SK-N-SH treated with all-trans-retinoic acid at 6 μM for 48 hours (cell line): ENCODE results near the gene JARID2.

Source experiments
- ATAC-seq: fragments of 200-7000 bp; cut with Tn5 transposase; 3 replicates; pipeline ENCODE4 v1.9.1; 2020; ENCODE audit warnings: mild to moderate bottlenecking, moderate library complexity
- ARNTL ChIP-seq: fragments of 450-650 bp; formaldehyde crosslinking; IDR thresholded peaks from 2 replicates; pipeline ENCODE4 v1.5.0; 2020; ENCODE audit warnings: low read depth, mild to moderate bottlenecking, moderate library complexity, borderline replicate concordance
- CSDC2 ChIP-seq: fragments of 250-450 bp; sonication (Bioruptor Pico); IDR thresholded peaks from 2 replicates; pipeline ENCODE4 v1.5.0; 2020; ENCODE audit warnings: mild to moderate bottlenecking, moderate library complexity
- GLIS3 ChIP-seq: fragments of 250-450 bp; sonication (Bioruptor Pico); IDR thresholded peaks from 2 replicates; pipeline ENCODE4 v1.5.0; 2020; ENCODE audit warnings: mild to moderate bottlenecking, moderate library complexity
- ISL1 ChIP-seq: fragments of 250-450 bp; sonication (Bioruptor Pico); IDR thresholded peaks from 2 replicates; pipeline ENCODE4 v2.1.2; 2022; ENCODE audit warnings: mild to moderate bottlenecking, moderate library complexity
- OSR1 ChIP-seq: fragments of 250-450 bp; sonication (Bioruptor Pico); IDR thresholded peaks from 2 replicates; pipeline ENCODE4 v1.8.0; 2022; ENCODE audit warnings: moderate library complexity, mild to moderate bottlenecking, inconsistent platforms
- PPARA ChIP-seq: fragments of 250-450 bp; sonication (Bioruptor Pico); IDR thresholded peaks from 2 replicates; pipeline ENCODE4 v1.5.0; 2020; ENCODE audit warnings: mild to moderate bottlenecking, borderline replicate concordance
- RARB ChIP-seq: fragments of 250-450 bp; sonication (Bioruptor Pico); IDR thresholded peaks from 2 replicates; pipeline ENCODE4 v1.8.0; 2021; ENCODE audit warnings: mild to moderate bottlenecking, moderate library complexity
- SNAI2 ChIP-seq: fragments of 250-450 bp; sonication (Bioruptor Pico); IDR thresholded peaks from 2 replicates; pipeline ENCODE4 v1.5.0; 2020; ENCODE audit warnings: mild to moderate bottlenecking, moderate library complexity
- TCF4 ChIP-seq: fragments of 250-450 bp; sonication (Bioruptor Pico); IDR thresholded peaks from 2 replicates; pipeline ENCODE4 v1.8.0; 2021; ENCODE audit warnings: mild to moderate bottlenecking, moderate library complexity, borderline replicate concordance
- TOX ChIP-seq: fragments of 250-450 bp; sonication (Bioruptor Pico); IDR thresholded peaks from 2 replicates; pipeline ENCODE4 v1.8.0; 2021; ENCODE audit warnings: mild to moderate bottlenecking, moderate library complexity, borderline replicate concordance
- ZC3H10 ChIP-seq: fragments of 250-450 bp; sonication (Bioruptor Pico); IDR thresholded peaks from 2 replicates; pipeline ENCODE4 v1.5.1; 2021; ENCODE audit warnings: mild to moderate bottlenecking, moderate library complexity
- ZFP3 ChIP-seq: fragments of 250-450 bp; sonication (Bioruptor Pico); IDR thresholded peaks from 2 replicates; pipeline ENCODE4 v1.5.0; 2020; ENCODE audit warnings: mild to moderate bottlenecking, moderate library complexity
- ZFP30 ChIP-seq: fragments of 450-650 bp; formaldehyde crosslinking; IDR thresholded peaks from 2 replicates; pipeline ENCODE4 v1.5.0; 2022; ENCODE audit warnings: mild to moderate bottlenecking, moderate library complexity
- ZNF565 ChIP-seq: fragments of 450-650 bp; formaldehyde crosslinking; conservative IDR thresholded peaks from 2 replicates; pipeline ENCODE4 v1.5.0; 2020; ENCODE audit warnings: low read depth, mild to moderate bottlenecking, moderate library complexity
- ZNF70 ChIP-seq: fragments of 450-650 bp; formaldehyde crosslinking; IDR thresholded peaks from 2 replicates; pipeline ENCODE4 v1.5.0; 2020; ENCODE audit warnings: mild to moderate bottlenecking, moderate library complexity
- ZNF8 ChIP-seq: fragments of 450-650 bp; formaldehyde crosslinking; IDR thresholded peaks from 2 replicates; pipeline ENCODE4 v1.5.0; 2020; ENCODE audit warnings: mild to moderate bottlenecking, moderate library complexity
- TF ChIP-seq, protein P1 (sequence below): fragments of 250-450 bp; sonication (Bioruptor Pico); IDR thresholded peaks from 2 replicates; pipeline ENCODE4 v1.8.0; 2020; ENCODE audit warnings: mild to moderate bottlenecking, moderate library complexity, borderline replicate concordance
- TF ChIP-seq, protein P2 (sequence below): fragments of 250-450 bp; sonication (Bioruptor Pico); IDR thresholded peaks from 2 replicates; pipeline ENCODE4 v1.5.0; 2020; ENCODE audit warnings: mild to moderate bottlenecking, moderate library complexity
- TF ChIP-seq, protein P3 (sequence below): fragments of 250-450 bp; sonication (Bioruptor Pico); IDR thresholded peaks from 2 replicates; pipeline ENCODE4 v1.5.1; 2020; ENCODE audit warnings: low read depth, mild to moderate bottlenecking, moderate library complexity
- TF ChIP-seq, protein P4 (sequence below): fragments of 250-450 bp; sonication (Bioruptor Pico); IDR thresholded peaks from 2 replicates; pipeline ENCODE4 v1.5.1; 2021; ENCODE audit warnings: mild to moderate bottlenecking, moderate library complexity

Gene JARID2

DNA sequence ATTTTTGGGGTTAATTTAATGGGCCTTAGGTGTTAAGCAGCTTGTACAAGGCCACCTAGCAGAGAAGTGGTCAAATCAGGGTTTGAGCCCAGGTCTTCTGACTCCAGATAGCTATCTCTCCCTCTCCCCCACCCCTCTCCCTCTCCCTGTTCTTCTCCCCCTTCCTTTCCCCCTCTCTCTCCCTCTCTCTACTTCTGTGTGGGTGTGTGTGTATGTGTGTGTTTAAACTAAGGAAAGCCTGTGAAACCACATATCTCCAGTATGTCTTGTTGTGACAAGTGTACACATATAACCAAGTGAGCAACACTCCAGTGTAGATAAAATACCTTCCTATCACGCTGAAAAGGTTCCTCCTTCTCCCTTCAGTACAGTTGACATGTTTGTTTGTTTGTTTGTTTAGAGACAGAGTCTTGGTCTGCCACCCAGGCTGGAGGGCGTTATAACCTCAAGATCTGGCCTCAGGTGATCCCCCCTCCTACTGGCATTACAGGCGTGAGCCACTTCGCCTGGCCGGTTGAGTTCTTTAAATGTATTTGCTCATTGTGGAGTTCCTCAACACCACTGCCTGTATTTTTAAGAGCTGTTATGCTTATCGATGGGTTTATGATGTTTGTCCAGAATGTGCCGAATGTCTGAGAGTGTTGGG, 140.4 kb downstream of the JARID2 start:
- ATAC-seq = no peak
- no peak for TF ChIP-seq TOX (CRISPR knock-in tag)
- no peak for TF ChIP-seq OSR1 (CRISPR knock-in tag)
- TF ChIP-seq ZNF565 (CRISPR knock-in tag) = no peak
- no peak for TF ChIP-seq CSDC2 (CRISPR knock-in tag)
- TF ChIP-seq ZC3H10 = no peak
- TF ChIP-seq, protein P1, sequence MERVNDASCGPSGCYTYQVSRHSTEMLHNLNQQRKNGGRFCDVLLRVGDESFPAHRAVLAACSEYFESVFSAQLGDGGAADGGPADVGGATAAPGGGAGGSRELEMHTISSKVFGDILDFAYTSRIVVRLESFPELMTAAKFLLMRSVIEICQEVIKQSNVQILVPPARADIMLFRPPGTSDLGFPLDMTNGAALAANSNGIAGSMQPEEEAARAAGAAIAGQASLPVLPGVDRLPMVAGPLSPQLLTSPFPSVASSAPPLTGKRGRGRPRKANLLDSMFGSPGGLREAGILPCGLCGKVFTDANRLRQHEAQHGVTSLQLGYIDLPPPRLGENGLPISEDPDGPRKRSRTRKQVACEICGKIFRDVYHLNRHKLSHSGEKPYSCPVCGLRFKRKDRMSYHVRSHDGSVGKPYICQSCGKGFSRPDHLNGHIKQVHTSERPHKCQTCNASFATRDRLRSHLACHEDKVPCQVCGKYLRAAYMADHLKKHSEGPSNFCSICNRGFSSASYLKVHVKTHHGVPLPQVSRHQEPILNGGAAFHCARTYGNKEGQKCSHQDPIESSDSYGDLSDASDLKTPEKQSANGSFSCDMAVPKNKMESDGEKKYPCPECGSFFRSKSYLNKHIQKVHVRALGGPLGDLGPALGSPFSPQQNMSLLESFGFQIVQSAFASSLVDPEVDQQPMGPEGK = no peak
- no peak for TF ChIP-seq PPARA (CRISPR knock-in tag)
- TF ChIP-seq TCF4 (CRISPR knock-in tag) = no peak
- no peak for TF ChIP-seq SNAI2
- TF ChIP-seq ISL1 = no peak

DNA sequence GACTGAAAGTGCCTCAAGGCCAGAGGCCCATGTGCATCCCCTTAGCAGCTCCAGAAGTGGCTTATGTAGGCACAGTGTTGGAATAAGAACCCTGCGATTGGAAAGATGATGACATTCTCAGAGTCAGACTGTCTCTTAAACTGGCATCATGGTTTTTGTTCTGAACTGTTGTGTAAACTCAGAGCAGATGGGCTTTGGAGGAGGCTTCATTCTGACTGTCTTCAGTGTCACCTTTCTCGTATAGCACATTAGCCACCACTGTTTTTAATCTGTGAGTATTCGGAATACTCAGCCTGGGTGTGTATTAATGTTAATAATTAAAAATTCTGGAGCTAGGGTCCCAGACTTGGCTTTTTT, 140.9 kb downstream of the JARID2 start:
- TF ChIP-seq, protein P2, sequence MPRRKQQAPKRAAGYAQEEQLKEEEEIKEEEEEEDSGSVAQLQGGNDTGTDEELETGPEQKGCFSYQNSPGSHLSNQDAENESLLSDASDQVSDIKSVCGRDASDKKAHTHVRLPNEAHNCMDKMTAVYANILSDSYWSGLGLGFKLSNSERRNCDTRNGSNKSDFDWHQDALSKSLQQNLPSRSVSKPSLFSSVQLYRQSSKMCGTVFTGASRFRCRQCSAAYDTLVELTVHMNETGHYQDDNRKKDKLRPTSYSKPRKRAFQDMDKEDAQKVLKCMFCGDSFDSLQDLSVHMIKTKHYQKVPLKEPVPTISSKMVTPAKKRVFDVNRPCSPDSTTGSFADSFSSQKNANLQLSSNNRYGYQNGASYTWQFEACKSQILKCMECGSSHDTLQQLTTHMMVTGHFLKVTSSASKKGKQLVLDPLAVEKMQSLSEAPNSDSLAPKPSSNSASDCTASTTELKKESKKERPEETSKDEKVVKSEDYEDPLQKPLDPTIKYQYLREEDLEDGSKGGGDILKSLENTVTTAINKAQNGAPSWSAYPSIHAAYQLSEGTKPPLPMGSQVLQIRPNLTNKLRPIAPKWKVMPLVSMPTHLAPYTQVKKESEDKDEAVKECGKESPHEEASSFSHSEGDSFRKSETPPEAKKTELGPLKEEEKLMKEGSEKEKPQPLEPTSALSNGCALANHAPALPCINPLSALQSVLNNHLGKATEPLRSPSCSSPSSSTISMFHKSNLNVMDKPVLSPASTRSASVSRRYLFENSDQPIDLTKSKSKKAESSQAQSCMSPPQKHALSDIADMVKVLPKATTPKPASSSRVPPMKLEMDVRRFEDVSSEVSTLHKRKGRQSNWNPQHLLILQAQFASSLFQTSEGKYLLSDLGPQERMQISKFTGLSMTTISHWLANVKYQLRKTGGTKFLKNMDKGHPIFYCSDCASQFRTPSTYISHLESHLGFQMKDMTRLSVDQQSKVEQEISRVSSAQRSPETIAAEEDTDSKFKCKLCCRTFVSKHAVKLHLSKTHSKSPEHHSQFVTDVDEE (CRISPR knock-in tag) = no peak
- no peak for TF ChIP-seq ZFP30 (CRISPR knock-in tag)
- TF ChIP-seq ZNF8 = no peak
- no peak for TF ChIP-seq ARNTL (CRISPR knock-in tag)
- TF ChIP-seq TOX (CRISPR knock-in tag) = no peak
- no peak for TF ChIP-seq GLIS3 (CRISPR knock-in tag)
- TF ChIP-seq RARB (CRISPR knock-in tag) = no peak
- no peak for TF ChIP-seq OSR1 (CRISPR knock-in tag)
- no peak for TF ChIP-seq ZFP3 (CRISPR knock-in tag)
- TF ChIP-seq, protein P3, sequence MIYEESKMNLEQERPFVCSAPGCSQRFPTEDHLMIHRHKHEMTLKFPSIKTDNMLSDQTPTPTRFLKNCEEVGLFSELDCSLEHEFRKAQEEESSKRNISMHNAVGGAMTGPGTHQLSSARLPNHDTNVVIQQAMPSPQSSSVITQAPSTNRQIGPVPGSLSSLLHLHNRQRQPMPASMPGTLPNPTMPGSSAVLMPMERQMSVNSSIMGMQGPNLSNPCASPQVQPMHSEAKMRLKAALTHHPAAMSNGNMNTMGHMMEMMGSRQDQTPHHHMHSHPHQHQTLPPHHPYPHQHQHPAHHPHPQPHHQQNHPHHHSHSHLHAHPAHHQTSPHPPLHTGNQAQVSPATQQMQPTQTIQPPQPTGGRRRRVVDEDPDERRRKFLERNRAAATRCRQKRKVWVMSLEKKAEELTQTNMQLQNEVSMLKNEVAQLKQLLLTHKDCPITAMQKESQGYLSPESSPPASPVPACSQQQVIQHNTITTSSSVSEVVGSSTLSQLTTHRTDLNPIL (CRISPR knock-in tag) = no peak
- no peak for TF ChIP-seq ZNF70 (CRISPR knock-in tag)
- TF ChIP-seq, protein P4, sequence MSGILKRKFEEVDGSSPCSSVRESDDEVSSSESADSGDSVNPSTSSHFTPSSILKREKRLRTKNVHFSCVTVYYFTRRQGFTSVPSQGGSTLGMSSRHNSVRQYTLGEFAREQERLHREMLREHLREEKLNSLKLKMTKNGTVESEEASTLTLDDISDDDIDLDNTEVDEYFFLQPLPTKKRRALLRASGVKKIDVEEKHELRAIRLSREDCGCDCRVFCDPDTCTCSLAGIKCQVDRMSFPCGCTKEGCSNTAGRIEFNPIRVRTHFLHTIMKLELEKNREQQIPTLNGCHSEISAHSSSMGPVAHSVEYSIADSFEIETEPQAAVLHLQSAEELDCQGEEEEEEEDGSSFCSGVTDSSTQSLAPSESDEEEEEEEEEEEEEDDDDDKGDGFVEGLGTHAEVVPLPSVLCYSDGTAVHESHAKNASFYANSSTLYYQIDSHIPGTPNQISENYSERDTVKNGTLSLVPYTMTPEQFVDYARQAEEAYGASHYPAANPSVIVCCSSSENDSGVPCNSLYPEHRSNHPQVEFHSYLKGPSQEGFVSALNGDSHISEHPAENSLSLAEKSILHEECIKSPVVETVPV (CRISPR knock-in tag) = no peak
- no peak for TF ChIP-seq SNAI2
- no peak for TF ChIP-seq ISL1
- no peak for TF ChIP-seq CSDC2 (CRISPR knock-in tag)
- TF ChIP-seq, protein P1 = no peak
- TF ChIP-seq PPARA (CRISPR knock-in tag) = no peak
- ATAC-seq = no peak

DNA sequence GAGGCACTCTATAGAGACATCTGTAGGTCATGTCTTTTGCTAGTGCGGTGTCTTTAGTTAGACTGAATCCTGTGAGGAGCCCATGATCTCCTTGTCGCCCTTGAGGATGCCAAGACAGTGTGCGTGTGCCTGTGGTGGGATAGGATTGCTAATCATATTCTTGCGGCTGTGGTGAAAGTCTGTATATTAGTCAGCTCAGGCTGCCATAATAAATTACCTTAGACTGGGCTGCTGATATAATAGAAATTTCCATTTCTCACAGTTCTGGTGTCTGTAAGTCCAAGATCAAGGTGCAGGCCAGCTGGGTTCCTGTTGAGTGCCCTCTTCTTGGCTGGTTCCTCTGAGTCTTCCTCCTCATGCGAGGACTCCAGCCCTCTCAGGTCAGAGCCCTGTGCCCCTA, 141.2 kb downstream of the JARID2 start:
- ATAC-seq = no peak
- no peak for TF ChIP-seq OSR1 (CRISPR knock-in tag)
- no peak for TF ChIP-seq ZFP3 (CRISPR knock-in tag)
